PC-9 (cell line): Measurements from ENCODE around the gene LY86. TPM values are rescaled to one million over a fixed set of nuclear protein-coding genes. Genes with fewer than 3 reads are reported as not detected.

Source experiments
- BruUV-seq: library from RNA; stranded (reverse); fragments of 400-500 nt; replicated peaks from 2 replicates; lab custom pipeline; 2021; lab: Mats Ljungman, UMichigan
- CTCF ChIA-PET: fragments of 300-600 bp; sonication (Branson Sonifier 250); formaldehyde crosslinking; loops from one replicate; lab custom pipeline; 2022; ENCODE audit warnings: antibody characterized with exemption; lab: Charles Lee
- POLR2A ChIA-PET: fragments of 300-600 bp; sonication (Branson Sonifier 250); formaldehyde crosslinking; loops from one replicate; lab custom pipeline; 2022; ENCODE audit warnings: antibody characterized with exemption; ENCODE audit not compliant: unreplicated experiment; lab: Charles Lee
- DNase-seq, 2 experiments: peaks; one replicate each; pipeline versions ENCODE4 v3.0.0 to v3.0.0-alpha.2; 2015 to 2022; ENCODE audit warnings: mixed read lengths in 1 of 2
- H2AFZ ChIP-seq: fragments of 200-600 bp; sonication (generic); 2 replicates; pipeline ENCODE4 v1.8.1; 2017; ENCODE audit warnings: antibody characterized with exemption
- H3F3A ChIP-seq: fragments of 200-600 bp; sonication (generic); 2 replicates; pipeline ENCODE4 v1.8.1; 2017; ENCODE audit warnings: antibody characterized with exemption, mild to moderate bottlenecking, low read depth; ENCODE audit not compliant: insufficient read depth
- H3K27ac ChIP-seq: fragments of 200-600 bp; sonication (generic); 2 replicates; pipeline ENCODE4 v1.6.1; 2016; ENCODE audit warnings: mixed run types
- H3K27me3 ChIP-seq: fragments of 200-600 bp; sonication (generic); 2 replicates; pipeline ENCODE4 v1.6.1; 2016; ENCODE audit warnings: low read depth, mixed run types; ENCODE audit not compliant: insufficient read depth
- H3K36me3 ChIP-seq: fragments of 200-600 bp; sonication (generic); 2 replicates; pipeline ENCODE4 v1.6.1; 2016; ENCODE audit warnings: low read depth, mixed run types
- H3K4me1 ChIP-seq: fragments of 200-600 bp; sonication (generic); replicated peaks from 2 replicates; pipeline ENCODE4 v1.6.1; 2016; ENCODE audit warnings: mixed run types; ENCODE audit not compliant: insufficient read depth
- H3K4me2 ChIP-seq: fragments of 200-600 bp; sonication (generic); 2 replicates; pipeline ENCODE4 v1.6.1; 2017; ENCODE audit warnings: mixed run types
- H3K4me3 ChIP-seq: fragments of 200-600 bp; sonication (generic); 2 replicates; pipeline ENCODE4 v1.6.1; 2016; ENCODE audit warnings: mixed run types
- H3K79me2 ChIP-seq: fragments of 200-600 bp; sonication (generic); 2 replicates; pipeline ENCODE4 v1.6.1; 2017; ENCODE audit warnings: low read depth, mixed run types
- H3K9me2 ChIP-seq: fragments of 200-600 bp; sonication (generic); 2 replicates; pipeline ENCODE4 v1.8.1; 2017; ENCODE audit warnings: mild to moderate bottlenecking; ENCODE audit not compliant: insufficient read depth
- H3K9me3 ChIP-seq: fragments of 200-600 bp; sonication (generic); 2 replicates; pipeline ENCODE4 v1.8.1; 2016; ENCODE audit warnings: low read depth; ENCODE audit not compliant: insufficient read depth
- H4K20me1 ChIP-seq: fragments of 200-600 bp; sonication (generic); 2 replicates; pipeline ENCODE4 v1.8.1; 2017; ENCODE audit not compliant: insufficient read depth
- CTCF ChIP-seq: fragments of 200-600 bp; sonication (generic); conservative IDR thresholded peaks from 2 replicates; pipeline ENCODE4 v1.6.1; 2017; ENCODE audit warnings: mixed run types, antibody characterized with exemption, mild to moderate bottlenecking, moderate library complexity
- EZH2 ChIP-seq: fragments of 200-600 bp; sonication (generic); IDR thresholded peaks from 2 replicates; pipeline ENCODE4 v1.8.0; 2017; ENCODE audit warnings: antibody characterized with exemption, low read depth
- intact Hi-C: fragments of 100-400 bp; cut with micrococcal nuclease; formaldehyde crosslinking; loops from one replicate; pipeline ENCODE4 v1.10.0; 2022; ENCODE audit not compliant: unreplicated experiment
- total RNA-seq: library from RNA; stranded (reverse); gene quantifications from 2 replicates; pipeline ENCODE4 v1.2.3, GENCODE V29; 2021

Gene LY86
- total RNA-seq, 1 experiment from 2014 or later: not detected

GRCh38 chr6:6649824-6650349, 61.4 kb downstream of the LY86 start:
- H3F3A ChIP-seq: no peaks in the 10 kb centered on the region
- no peak for DNase-seq
- no peaks in the 10 kb centered on the region for H3K9me2 ChIP-seq
- no peak for TF ChIP-seq EZH2
- TF ChIP-seq CTCF: no peak
- CTCF ChIA-PET: interaction anchor here (0.7 kb wide), 1 partner anchor 378 kb away, joined by 9 read pairs; no protein-coding TSS in a partner anchor
- H3K4me1 ChIP-seq: no peaks in the 10 kb centered on the region
- no TSS peak for BruUV-seq
- no peak overlapping the region for H2AFZ ChIP-seq
- no peak overlapping the region for H3K4me3 ChIP-seq
- H3K27me3 ChIP-seq: no peaks in the 10 kb centered on the region
- no peak overlapping the region for H3K4me2 ChIP-seq
- H3K36me3 ChIP-seq: no peaks in the 10 kb centered on the region
- H3K27ac ChIP-seq: no peak overlapping the region
- intact Hi-C loops: no loop called here
- no peaks in the 10 kb centered on the region for H3K79me2 ChIP-seq
- no peaks in the 10 kb centered on the region for H3K9me3 ChIP-seq
- POLR2A ChIA-PET: no interaction called here
- H4K20me1 ChIP-seq: no peaks in the 10 kb centered on the region

GRCh38 chr6:6650839-6651238, 62.3 kb downstream of the LY86 start:
- Histone ChIP-seq H3K4me1 (no peaks in the 10 kb centered on the region), H3F3A (no peaks in the 10 kb centered on the region), H4K20me1 (no peaks in the 10 kb centered on the region), H3K27ac (no peak overlapping the region), H3K79me2 (no peaks in the 10 kb centered on the region), H3K36me3 (no peaks in the 10 kb centered on the region), H3K4me3 (no peak overlapping the region), H3K4me2 (no peak overlapping the region), H2AFZ (no peak overlapping the region), H3K9me3 (no peaks in the 10 kb centered on the region), H3K9me2 (no peaks in the 10 kb centered on the region), H3K27me3 (no peaks in the 10 kb centered on the region)
- CTCF ChIA-PET: no interaction called here
- BruUV-seq: no TSS peak
- TF ChIP-seq EZH2: no peak
- TF ChIP-seq CTCF: no peak
- POLR2A ChIA-PET: no interaction called here
- intact Hi-C loops: no loop called here
- DNase-seq: no peak

- no peak overlapping the region for H2AFZ ChIP-seq
- no peaks in the 10 kb centered on the region for H3K79me2 ChIP-seq
- H3K4me1 ChIP-seq: no peaks in the 10 kb centered on the region
- BruUV-seq: no TSS peak
- TF ChIP-seq CTCF: no peak
- TF ChIP-seq EZH2: no peak
- H3K27me3 ChIP-seq: no peaks in the 10 kb centered on the region
- no peaks in the 10 kb centered on the region for H3F3A ChIP-seq
- no peak overlapping the region for H3K27ac ChIP-seq
- ChIA-PET CTCF (no interaction called here), POLR2A (no interaction called here)
- DNase-seq: no peak
- H3K9me2 ChIP-seq: no peaks in the 10 kb centered on the region
- H3K36me3 ChIP-seq: no peaks in the 10 kb centered on the region
- H3K4me3 ChIP-seq: no peak overlapping the region
- H3K9me3 ChIP-seq: no peaks in the 10 kb centered on the region
- H3K4me2 ChIP-seq: no peak overlapping the region
- intact Hi-C loops: no loop called here
- no peaks in the 10 kb centered on the region for H4K20me1 ChIP-seq
These were observed 62.8 kb downstream of the LY86 start for GRCh38 chr6:6651335-6651734.
